HEK293 (cell line): Measurements from ENCODE around the gene DHRS11.

Experiments
- CTCF ChIA-PET: fragments of 350-600 bp; formaldehyde crosslinking; extraction: SDS; loops from one replicate; lab custom pipeline; 2021; ENCODE audit warnings: antibody characterized with exemption; lab: Yijun Ruan, JAX
- POLR2A ChIA-PET: fragments of 300-600 bp; formaldehyde crosslinking; extraction: SDS; loops from one replicate; lab custom pipeline; 2020; ENCODE audit warnings: antibody characterized with exemption, inconsistent platforms; lab: Yijun Ruan, JAX
- H3K27ac ChIP-seq: fragments of 200-500 bp; sonication (Bioruptor generic); 2 replicates; pipeline ENCODE4 v1.5.1; 2014; ENCODE audit warnings: low read depth, low read length, control low read depth, inconsistent platforms; ENCODE audit errors: extremely low read depth
- H3K36me3 ChIP-seq, 2 experiments: fragments of 200-500 bp in 1 of 2; sonication (Bioruptor generic) in 1 of 2; 1 replicate in 1 of 2; 2 replicates in 1 of 2; pipeline ENCODE4 v1.5.1; 2014 to 2017; ENCODE audit warnings: inconsistent platforms in 2 of 2, low read length in 2 of 2; ENCODE audit not compliant: control insufficient read depth in 2 of 2, insufficient read depth in 1 of 2
- H3K4me1 ChIP-seq: fragments of 200-500 bp; sonication (Bioruptor generic); 2 replicates; pipeline ENCODE4 v1.5.1; 2014; ENCODE audit warnings: mild to moderate bottlenecking, low read length, inconsistent platforms; ENCODE audit not compliant: control insufficient read depth, insufficient read depth
- H3K4me3 ChIP-seq: 2 replicates; pipeline ENCODE4 v1.5.1; 2011; ENCODE audit warnings: low read depth, mild to moderate bottlenecking, control low read depth, low read length, moderate library complexity
- H3K9me3 ChIP-seq: fragments of 200-500 bp; sonication (Bioruptor generic); 2 replicates; pipeline ENCODE4 v1.5.1; 2014; ENCODE audit warnings: low read depth, low read length, inconsistent platforms; ENCODE audit not compliant: control insufficient read depth, insufficient read depth
- CTCF ChIP-seq: fragments of 450-650 bp; formaldehyde crosslinking; IDR thresholded peaks from 2 replicates; pipeline ENCODE4 v1.5.1; 2016; ENCODE audit warnings: missing biosample characterization, missing genetic modification characterization
- GLI2 ChIP-seq: fragments of 450-650 bp; formaldehyde crosslinking; IDR thresholded peaks from 2 replicates; pipeline ENCODE4; 2017; ENCODE audit warnings: missing biosample characterization, missing genetic modification characterization, low read depth, borderline replicate concordance
- IKZF3 ChIP-seq: fragments of 450-650 bp; IDR thresholded peaks from 2 replicates; pipeline ENCODE4 v1.5.0; 2018; ENCODE audit warnings: missing biosample characterization, mild to moderate bottlenecking, missing genetic modification characterization, moderate library complexity
- WT1 ChIP-seq: fragments of 450-650 bp; formaldehyde crosslinking; IDR thresholded peaks from 2 replicates; pipeline ENCODE4 v1.5.1; 2016; ENCODE audit warnings: missing biosample characterization, missing genetic modification characterization
- ZBTB17 ChIP-seq: fragments of 450-650 bp; formaldehyde crosslinking; IDR thresholded peaks from 2 replicates; pipeline ENCODE4 v1.5.1; 2016; ENCODE audit warnings: missing biosample characterization, missing genetic modification characterization
- ZBTB20 ChIP-seq: fragments of 450-650 bp; formaldehyde crosslinking; IDR thresholded peaks from 2 replicates; pipeline ENCODE4 v1.5.1; 2016; ENCODE audit warnings: missing biosample characterization, missing genetic modification characterization
- ZEB2 ChIP-seq: fragments of 450-650 bp; formaldehyde crosslinking; IDR thresholded peaks from 2 replicates; pipeline ENCODE4 v1.5.1; 2016; ENCODE audit warnings: missing biosample characterization, missing genetic modification characterization
- ZIC2 ChIP-seq: fragments of 450-650 bp; formaldehyde crosslinking; IDR thresholded peaks from 2 replicates; pipeline ENCODE4 v1.5.1; 2016; ENCODE audit warnings: missing biosample characterization, missing genetic modification characterization
- ZNF114 ChIP-seq: fragments of 450-650 bp; formaldehyde crosslinking; IDR thresholded peaks from 2 replicates; pipeline ENCODE4 v1.5.0; 2017; ENCODE audit warnings: missing biosample characterization, missing genetic modification characterization
- ZNF169 ChIP-seq: fragments of 450-650 bp; formaldehyde crosslinking; IDR thresholded peaks from 2 replicates; pipeline ENCODE4 v1.5.1; 2016; ENCODE audit warnings: missing biosample characterization, missing genetic modification characterization
- ZNF324 ChIP-seq: fragments of 450-650 bp; formaldehyde crosslinking; IDR thresholded peaks from 2 replicates; pipeline ENCODE4 v1.5.1; 2016; ENCODE audit warnings: missing biosample characterization, missing genetic modification characterization
- ZNF335 ChIP-seq: fragments of 450-650 bp; formaldehyde crosslinking; conservative IDR thresholded peaks from 2 replicates; pipeline ENCODE4 v1.5.1; 2016; ENCODE audit warnings: missing biosample characterization, missing genetic modification characterization
- ZNF426 ChIP-seq: fragments of 450-650 bp; formaldehyde crosslinking; IDR thresholded peaks from 2 replicates; pipeline ENCODE4 v1.5.1; 2017; ENCODE audit warnings: missing biosample characterization, missing genetic modification characterization, mild to moderate bottlenecking, inconsistent platforms, moderate library complexity
- ZNF585B ChIP-seq: fragments of 450-650 bp; formaldehyde crosslinking; IDR thresholded peaks from 2 replicates; pipeline ENCODE4 v1.5.1; 2016; ENCODE audit warnings: missing biosample characterization, missing genetic modification characterization
- ZNF701 ChIP-seq: fragments of 450-650 bp; formaldehyde crosslinking; IDR thresholded peaks from 2 replicates; pipeline ENCODE4 v1.5.1; 2016; ENCODE audit warnings: missing biosample characterization, missing genetic modification characterization
- TF ChIP-seq, protein P1 (sequence below): fragments of 450-650 bp; formaldehyde crosslinking; IDR thresholded peaks from 2 replicates; pipeline ENCODE4 v1.5.1; 2016; ENCODE audit warnings: missing biosample characterization, missing genetic modification characterization, borderline replicate concordance
- TF ChIP-seq, protein P2 (sequence below): fragments of 450-650 bp; formaldehyde crosslinking; conservative IDR thresholded peaks from 2 replicates; pipeline ENCODE4 v1.5.1; 2016; ENCODE audit warnings: low read depth, missing biosample characterization, missing genetic modification characterization

Gene DHRS11

GRCh38 chr17:36542755-36543154 lies 48.9 kb upstream of the DHRS11 start:
- no peak for TF ChIP-seq ZNF701 (tag by site-specific recombination)
- no peak for TF ChIP-seq ZNF324 (tag by site-specific recombination)
- no peak for TF ChIP-seq ZEB2 (tag by site-specific recombination)
- TF ChIP-seq ZNF585B (tag by site-specific recombination), result no peak
- TF ChIP-seq CTCF (tag by site-specific recombination), result no peak
- TF ChIP-seq ZNF169 (tag by site-specific recombination), result no peak
- TF ChIP-seq ZNF114 (tag by site-specific recombination), result no peak
- TF ChIP-seq, protein P1, sequence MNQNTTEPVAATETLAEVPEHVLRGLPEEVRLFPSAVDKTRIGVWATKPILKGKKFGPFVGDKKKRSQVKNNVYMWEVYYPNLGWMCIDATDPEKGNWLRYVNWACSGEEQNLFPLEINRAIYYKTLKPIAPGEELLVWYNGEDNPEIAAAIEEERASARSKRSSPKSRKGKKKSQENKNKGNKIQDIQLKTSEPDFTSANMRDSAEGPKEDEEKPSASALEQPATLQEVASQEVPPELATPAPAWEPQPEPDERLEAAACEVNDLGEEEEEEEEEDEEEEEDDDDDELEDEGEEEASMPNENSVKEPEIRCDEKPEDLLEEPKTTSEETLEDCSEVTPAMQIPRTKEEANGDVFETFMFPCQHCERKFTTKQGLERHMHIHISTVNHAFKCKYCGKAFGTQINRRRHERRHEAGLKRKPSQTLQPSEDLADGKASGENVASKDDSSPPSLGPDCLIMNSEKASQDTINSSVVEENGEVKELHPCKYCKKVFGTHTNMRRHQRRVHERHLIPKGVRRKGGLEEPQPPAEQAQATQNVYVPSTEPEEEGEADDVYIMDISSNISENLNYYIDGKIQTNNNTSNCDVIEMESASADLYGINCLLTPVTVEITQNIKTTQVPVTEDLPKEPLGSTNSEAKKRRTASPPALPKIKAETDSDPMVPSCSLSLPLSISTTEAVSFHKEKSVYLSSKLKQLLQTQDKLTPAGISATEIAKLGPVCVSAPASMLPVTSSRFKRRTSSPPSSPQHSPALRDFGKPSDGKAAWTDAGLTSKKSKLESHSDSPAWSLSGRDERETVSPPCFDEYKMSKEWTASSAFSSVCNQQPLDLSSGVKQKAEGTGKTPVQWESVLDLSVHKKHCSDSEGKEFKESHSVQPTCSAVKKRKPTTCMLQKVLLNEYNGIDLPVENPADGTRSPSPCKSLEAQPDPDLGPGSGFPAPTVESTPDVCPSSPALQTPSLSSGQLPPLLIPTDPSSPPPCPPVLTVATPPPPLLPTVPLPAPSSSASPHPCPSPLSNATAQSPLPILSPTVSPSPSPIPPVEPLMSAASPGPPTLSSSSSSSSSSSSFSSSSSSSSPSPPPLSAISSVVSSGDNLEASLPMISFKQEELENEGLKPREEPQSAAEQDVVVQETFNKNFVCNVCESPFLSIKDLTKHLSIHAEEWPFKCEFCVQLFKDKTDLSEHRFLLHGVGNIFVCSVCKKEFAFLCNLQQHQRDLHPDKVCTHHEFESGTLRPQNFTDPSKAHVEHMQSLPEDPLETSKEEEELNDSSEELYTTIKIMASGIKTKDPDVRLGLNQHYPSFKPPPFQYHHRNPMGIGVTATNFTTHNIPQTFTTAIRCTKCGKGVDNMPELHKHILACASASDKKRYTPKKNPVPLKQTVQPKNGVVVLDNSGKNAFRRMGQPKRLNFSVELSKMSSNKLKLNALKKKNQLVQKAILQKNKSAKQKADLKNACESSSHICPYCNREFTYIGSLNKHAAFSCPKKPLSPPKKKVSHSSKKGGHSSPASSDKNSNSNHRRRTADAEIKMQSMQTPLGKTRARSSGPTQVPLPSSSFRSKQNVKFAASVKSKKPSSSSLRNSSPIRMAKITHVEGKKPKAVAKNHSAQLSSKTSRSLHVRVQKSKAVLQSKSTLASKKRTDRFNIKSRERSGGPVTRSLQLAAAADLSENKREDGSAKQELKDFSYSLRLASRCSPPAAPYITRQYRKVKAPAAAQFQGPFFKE (tag by site-specific recombination), result no peak
- Histone ChIP-seq H3K27ac (no peak overlapping the region), H3K9me3 (no peaks in the 10 kb centered on the region), H3K36me3 (peaks cover 12 to 24% of the 10 kb centered on the region in 2 experiments), H3K4me1 (peaks cover 7% of the 10 kb centered on the region), H3K4me3 (no peak overlapping the region)
- ChIA-PET CTCF (interaction anchor here (2.9 kb wide), 1 partner anchor 9 kb away, joined by 15 read pairs; the partner anchor contains the start of genes MYO19 and PIGW), POLR2A (interaction anchor here (0.9 kb wide), 1 partner anchor 9 kb away, joined by 4 read pairs; no protein-coding TSS in a partner anchor)

DNA sequence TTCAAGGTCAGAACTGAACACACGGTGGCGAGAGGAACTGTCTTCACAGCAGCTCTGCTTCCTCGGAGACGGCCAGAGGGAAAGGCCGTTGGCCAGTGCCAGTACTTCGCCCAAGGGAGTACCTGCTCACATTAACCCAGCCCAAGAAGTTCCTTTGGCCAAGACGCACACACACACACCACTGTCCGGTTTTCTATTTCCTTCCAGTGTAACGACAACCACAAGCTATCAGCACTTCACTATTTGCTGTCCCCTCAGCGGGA lies 47.7 kb upstream of the DHRS11 start:
- Histone ChIP-seq H3K36me3 (peaks cover 4 to 15% of the 10 kb centered on the region in 2 experiments), H3K9me3 (no peaks in the 10 kb centered on the region), H3K27ac (peak overlapping the region; percentile 95), H3K4me3 (peak overlapping the region; percentile 99), H3K4me1 (peaks cover 11% of the 10 kb centered on the region)
- POLR2A ChIA-PET, result interaction anchor here (0.7 to 4.3 kb wide), 5 partner anchors 8 to 56 kb away, joined by 3 to 81 read pairs (median 26); partner anchors contain the start of genes DHRS11, MRM1, MYO19 and PIGW
- CTCF ChIA-PET, result interaction anchor here (0.8 to 2.9 kb wide), 2 partner anchors 10 to 61 kb away, joined by 3 to 15 read pairs; partner anchors contain the start of genes MYO19 and PIGW
- TF ChIP-seq WT1, result no peak; the same call in 1 of the 2 replicates
- 0 out of 2 replicates have a peak, but pooled peaks have one; percentile 4 for TF ChIP-seq ZNF335 (tag by site-specific recombination)
- TF ChIP-seq ZEB2 (tag by site-specific recombination), result no peak
- TF ChIP-seq GLI2 (tag by site-specific recombination), result no peak
- TF ChIP-seq ZNF426 (tag by site-specific recombination), result no peak
- no peak for TF ChIP-seq IKZF3 (tag by site-specific recombination)
- TF ChIP-seq ZBTB17, result 0 out of 2 replicates have a peak, but pooled peaks have one; percentile 5
- TF ChIP-seq, protein P2, sequence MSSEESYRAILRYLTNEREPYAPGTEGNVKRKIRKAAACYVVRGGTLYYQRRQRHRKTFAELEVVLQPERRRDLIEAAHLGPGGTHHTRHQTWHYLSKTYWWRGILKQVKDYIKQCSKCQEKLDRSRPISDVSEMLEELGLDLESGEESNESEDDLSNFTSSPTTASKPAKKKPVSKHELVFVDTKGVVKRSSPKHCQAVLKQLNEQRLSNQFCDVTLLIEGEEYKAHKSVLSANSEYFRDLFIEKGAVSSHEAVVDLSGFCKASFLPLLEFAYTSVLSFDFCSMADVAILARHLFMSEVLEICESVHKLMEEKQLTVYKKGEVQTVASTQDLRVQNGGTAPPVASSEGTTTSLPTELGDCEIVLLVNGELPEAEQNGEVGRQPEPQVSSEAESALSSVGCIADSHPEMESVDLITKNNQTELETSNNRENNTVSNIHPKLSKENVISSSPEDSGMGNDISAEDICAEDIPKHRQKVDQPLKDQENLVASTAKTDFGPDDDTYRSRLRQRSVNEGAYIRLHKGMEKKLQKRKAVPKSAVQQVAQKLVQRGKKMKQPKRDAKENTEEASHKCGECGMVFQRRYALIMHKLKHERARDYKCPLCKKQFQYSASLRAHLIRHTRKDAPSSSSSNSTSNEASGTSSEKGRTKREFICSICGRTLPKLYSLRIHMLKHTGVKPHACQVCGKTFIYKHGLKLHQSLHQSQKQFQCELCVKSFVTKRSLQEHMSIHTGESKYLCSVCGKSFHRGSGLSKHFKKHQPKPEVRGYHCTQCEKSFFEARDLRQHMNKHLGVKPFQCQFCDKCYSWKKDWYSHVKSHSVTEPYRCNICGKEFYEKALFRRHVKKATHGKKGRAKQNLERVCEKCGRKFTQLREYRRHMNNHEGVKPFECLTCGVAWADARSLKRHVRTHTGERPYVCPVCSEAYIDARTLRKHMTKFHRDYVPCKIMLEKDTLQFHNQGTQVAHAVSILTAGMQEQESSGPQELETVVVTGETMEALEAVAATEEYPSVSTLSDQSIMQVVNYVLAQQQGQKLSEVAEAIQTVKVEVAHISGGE (tag by site-specific recombination), result no peak
- no peak for TF ChIP-seq ZNF114 (tag by site-specific recombination)
- peak; percentile 51; the same call in 1 of the 2 replicates for TF ChIP-seq ZIC2 (tag by site-specific recombination)
- no peak for TF ChIP-seq ZBTB20 (tag by site-specific recombination)
